Hair follicular keratinocyte (primary cell): ENCODE results near the gene ANKMY1. TPM values are rescaled to one million over a fixed set of nuclear protein-coding genes. Genes with fewer than 3 reads are reported as not detected.

Source experiments
- total RNA-seq: library from RNA; depleted of rRNA; stranded (reverse); fragments of >200 nt; gene quantifications from 2 replicates; pipeline ENCODE4 v1.2.3, GENCODE V29; 2015

Gene ANKMY1, protein sequence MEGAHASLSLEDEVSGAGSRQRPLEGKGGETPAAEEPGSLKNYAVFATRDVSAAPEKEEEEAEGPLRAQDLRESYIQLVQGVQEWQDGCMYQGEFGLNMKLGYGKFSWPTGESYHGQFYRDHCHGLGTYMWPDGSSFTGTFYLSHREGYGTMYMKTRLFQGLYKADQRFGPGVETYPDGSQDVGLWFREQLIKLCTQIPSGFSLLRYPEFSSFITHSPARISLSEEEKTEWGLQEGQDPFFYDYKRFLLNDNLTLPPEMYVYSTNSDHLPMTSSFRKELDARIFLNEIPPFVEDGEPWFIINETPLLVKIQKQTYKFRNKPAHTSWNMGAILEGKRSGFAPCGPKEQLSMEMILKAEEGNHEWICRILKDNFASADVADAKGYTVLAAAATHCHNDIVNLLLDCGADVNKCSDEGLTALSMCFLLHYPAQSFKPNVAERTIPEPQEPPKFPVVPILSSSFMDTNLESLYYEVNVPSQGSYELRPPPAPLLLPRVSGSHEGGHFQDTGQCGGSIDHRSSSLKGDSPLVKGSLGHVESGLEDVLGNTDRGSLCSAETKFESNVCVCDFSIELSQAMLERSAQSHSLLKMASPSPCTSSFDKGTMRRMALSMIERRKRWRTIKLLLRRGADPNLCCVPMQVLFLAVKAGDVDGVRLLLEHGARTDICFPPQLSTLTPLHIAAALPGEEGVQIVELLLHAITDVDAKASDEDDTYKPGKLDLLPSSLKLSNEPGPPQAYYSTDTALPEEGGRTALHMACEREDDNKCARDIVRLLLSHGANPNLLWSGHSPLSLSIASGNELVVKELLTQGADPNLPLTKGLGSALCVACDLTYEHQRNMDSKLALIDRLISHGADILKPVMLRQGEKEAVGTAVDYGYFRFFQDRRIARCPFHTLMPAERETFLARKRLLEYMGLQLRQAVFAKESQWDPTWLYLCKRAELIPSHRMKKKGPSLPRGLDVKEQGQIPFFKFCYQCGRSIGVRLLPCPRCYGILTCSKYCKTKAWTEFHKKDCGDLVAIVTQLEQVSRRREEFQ
- total RNA-seq: 3.5 and 6.1 TPM in 2 replicates

DNA sequence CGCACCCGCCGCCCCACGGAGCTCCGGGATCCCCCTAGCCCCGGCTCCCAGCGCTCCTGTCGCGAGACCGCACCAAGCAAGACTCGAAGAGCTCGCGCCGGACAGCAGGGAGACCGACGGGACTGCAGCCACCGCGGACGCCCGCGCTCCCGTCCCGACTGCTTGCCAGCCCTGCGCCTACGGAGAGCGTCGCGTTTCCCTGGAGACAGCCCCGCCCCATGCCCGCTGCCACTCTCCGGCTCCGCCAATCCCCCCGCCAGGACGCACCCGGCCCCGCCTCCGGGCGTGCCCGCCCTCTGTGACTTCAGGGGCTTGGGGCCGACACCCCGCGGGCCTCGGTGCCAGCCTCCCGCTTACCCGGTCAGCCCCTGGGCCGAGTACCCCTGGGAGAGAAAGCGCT, at the start of gene ANKMY1:
Gene ANKMY1 (minus strand): TSS at position 181 of the 400 bp plus-strand sequence. CDS start 653 bp downstream, outside the sequence.

DNA sequence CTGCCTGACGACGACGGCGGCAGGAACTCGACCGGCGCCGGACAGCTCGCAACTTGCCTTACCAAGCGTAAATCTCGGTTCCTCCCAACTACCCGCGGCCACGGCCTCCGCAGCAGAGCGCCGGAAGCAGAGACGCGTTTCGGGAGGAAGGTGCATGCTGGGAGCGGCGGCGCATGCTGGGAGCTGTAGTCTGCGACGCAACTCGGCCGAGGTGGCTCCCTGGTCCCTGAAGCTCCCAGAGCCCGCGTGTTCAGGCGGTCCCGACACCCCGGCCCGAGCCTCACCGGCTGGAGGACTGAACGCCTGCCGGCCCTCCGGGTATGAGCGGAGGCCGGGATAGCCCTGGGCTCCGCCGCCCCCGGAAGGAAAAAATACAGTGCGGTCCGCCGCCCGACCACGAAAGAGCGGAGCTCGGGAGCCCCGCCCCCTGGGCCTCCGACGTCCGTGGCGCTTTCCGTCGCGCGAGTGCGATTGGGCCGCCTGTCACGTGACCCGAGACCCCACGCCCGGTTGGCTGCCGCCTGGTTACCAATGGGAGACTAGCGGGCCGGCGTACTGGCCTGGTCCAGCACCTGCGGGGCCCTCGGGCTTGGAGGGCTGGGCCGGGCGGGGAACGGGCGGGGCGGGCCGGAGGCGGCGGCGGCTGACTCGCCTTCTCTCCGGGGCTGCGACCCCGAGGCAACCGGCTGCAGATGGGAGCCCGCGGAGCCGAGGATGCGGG, 28.6 kb upstream of the ANKMY1 start, which contains the start of gene CAPN10:
Gene CAPN10 (plus strand): TSS at position 537 of the 721 bp plus-strand sequence. CDS start 178 bp downstream, at position 715.

DNA sequence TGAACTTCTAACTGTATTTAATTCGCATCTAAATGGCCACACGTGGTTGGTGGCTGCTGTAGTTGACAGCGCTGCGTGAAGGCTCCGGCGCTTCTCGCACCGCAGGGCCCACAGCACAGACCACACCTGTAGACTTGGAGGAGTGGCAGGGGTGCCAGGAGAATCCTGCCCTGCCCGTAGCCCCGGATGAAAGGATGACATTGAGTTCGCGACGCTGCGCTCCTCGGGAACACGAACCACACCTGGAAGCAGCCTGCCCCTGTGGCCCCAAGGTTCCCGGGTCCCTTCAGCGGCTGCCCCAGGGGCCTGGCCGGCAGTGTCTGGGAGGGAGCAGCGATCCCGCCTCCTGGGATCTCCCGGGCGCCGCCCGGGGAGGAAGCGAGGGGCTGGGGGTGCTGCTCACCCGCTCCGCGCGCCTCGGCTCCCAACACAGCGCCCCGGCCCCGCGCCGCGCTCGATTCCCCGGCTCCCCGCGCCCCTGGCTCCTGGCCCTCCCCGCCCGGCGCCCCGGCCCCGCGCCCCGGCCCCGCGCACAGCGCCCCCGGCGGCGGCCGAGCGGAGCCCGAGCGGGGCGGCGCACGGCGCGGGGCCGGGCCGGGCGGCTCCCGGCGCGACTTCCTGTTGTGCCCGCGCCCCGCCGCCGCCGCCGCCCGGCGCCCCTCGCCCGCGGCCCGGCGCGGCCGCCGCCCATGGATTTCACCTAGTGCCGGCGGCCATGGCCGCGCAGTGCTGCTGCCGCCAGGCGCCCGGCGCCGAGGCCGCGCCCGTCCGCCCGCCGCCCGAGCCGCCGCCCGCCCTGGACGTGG, 10.3 kb upstream of the ANKMY1 start, which contains the start of gene RNPEPL1:
Gene RNPEPL1 (plus strand): TSS at position 613 of the 806 bp plus-strand sequence. CDS start 103 bp downstream, at position 716.

DNA sequence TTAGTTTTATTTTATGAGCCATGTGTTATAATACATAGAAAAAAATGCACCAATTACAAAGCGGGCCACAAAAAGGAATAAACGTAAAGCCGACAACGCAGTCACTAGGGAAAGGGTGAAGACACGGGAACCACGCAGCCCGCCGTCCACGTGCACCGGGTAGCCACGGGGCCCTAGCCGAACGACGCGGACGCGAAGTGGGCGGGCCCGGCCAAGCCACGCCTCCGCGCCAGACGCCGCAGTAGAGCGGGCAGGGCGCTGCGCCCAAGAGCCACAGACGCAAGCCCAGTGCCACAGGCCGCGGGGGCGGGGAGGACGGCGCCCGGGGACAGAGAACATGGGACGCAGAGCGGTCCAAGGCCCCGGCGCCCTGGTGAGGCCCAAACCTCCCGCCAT, 2.3 kb upstream of the ANKMY1 start, which contains the start of gene DUSP28:
Gene DUSP28 (plus strand): TSS at position 274 of the 396 bp plus-strand sequence. CDS start 328 bp downstream, outside the sequence.

DNA sequence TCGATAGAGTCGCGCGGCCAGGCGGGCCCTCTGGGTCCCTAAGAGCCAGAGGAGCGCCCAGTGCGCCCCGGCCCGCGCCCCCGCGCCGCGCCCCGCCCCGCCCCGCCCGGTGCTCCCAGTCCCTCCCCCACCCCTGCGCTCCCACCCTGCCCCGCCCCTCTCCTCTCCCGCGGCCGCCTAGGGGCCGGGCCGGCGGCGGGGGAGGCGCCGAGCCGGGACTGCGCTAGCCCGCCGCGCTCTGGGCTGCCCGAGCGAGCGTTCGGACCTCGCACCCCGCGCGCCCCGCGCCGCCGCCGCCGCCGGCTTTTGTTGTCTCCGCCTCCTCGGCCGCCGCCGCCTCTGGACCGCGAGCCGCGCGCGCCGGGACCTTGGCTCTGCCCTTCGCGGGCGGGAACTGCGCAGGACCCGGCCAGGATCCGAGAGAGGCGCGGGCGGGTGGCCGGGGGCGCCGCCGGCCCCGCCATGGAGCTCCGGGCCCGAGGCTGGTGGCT, 122.3 kb downstream of the ANKMY1 start, which contains the start of gene GPC1:
Gene GPC1 (plus strand): TSS at position 207 of the 491 bp plus-strand sequence. CDS start 256 bp downstream, at position 463.

Other genes with a start within 250 kb of the ANKMY1 start
- gene GPC1, start 122.3 kb downstream of the ANKMY1 start, total RNA-seq: 122 and 162 TPM in 2 replicates
- gene DUSP28, start 2.4 kb upstream of the ANKMY1 start, total RNA-seq: 2.5 and 4.6 TPM in 2 replicates
- gene RNPEPL1, start 10.5 kb upstream of the ANKMY1 start, total RNA-seq: 18.6 and 35.8 TPM in 2 replicates
- gene CAPN10, start 28.7 kb upstream of the ANKMY1 start, total RNA-seq: 15.6 and 16.2 TPM in 2 replicates
- not detected in 2 replicates for gene GPR35, start 67.5 kb upstream of the ANKMY1 start, total RNA-seq
- not detected in 2 replicates for gene AQP12B, start 124.9 kb upstream of the ANKMY1 start, total RNA-seq
- gene AQP12A, start 133.9 kb upstream of the ANKMY1 start, total RNA-seq: not detected in 2 replicates